ENCODE data around the gene SH3PXD2B. TPM values are rescaled to one million over a fixed set of nuclear protein-coding genes. Genes with fewer than 3 reads are reported as not detected.

The SH3PXD2B gene
- total RNA-seq, 1 experiment from 2014 or later, result 27.5 TPM

DNA sequence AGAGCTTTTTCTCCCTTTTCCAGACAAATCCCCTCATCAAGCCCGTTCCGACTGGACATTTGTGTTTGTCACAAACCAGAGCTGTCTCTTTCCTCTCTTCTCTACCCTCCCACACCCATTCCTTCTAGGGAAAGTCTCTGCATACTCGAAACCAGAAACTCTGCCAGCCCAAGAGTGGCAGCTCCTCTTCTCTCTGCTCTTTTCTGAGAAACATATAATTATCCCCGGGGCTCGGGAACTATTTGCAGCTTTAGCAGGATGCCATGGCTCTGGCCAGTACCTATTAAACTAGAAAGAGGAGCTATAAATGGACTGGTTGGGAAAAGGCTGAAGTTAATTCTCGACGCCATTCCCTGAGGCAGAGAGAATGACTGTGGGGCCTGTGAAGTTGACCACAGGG, 82.6 kb downstream of the SH3PXD2B start:
- ChIA-PET POLR2A (no interaction called here), CTCF (no interaction called here)

DNA sequence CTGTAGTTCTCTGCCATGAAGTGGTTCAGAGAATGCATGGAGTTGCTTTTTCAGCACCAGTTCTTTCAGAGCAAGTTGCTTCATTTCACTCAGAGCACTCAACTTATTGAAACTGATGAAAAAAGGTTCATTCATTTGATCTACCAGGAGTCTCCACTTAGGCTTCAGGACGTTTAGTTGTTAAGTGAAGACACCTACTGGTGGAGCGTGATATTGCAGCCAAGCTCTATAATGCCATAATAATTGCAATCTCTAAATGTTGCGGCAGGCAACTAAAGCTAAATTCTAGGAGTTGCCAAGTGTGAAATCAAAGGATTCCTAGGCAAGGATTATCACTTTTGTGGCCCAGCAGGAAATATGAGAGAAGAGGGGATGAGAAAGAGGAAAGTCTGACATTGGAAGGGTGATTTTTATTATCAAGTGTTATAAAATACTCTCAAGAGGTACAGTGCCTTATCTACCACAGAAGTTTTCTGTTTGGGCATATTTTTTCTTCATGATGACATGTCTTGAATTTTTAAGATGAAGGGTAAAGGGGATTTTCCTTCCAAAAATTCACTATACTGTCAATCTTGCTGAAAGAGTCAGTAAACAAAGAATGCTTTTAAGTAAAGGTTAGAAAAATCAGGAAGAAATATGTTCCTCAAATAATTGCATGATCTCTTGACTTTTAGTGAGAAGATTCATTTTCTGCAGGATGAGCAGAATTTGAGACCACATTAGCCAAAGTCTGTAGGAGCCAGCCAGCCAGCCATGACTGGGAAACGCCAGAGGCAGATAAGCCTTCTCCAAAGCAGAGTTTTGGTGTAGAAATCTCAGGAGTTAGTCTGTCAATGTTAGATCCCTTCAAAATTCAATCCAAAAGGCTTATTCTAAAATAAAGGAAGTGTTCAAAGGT, 83.4 kb downstream of the SH3PXD2B start:
- DNase-seq (ENCODE audit: low read depth, low spot score) (peak; percentile 33), ATAC-seq (peak; percentile 42)
- no peaks in the 10 kb centered on the region for H3K9me2 ChIP-seq (ENCODE audit: insufficient read depth)
- no peaks in the 10 kb centered on the region for H4K20me1 ChIP-seq (ENCODE audit: insufficient read depth)
- H3K9me3 ChIP-seq (ENCODE audit: control insufficient read depth in 1 of 2, insufficient read depth in 1 of 2, low read depth in 1 of 2, low read length in 2 of 2), result peaks cover 0 to 20% of the 10 kb centered on the region in 2 experiments; a peak in 1 of 4 replicates
- peaks cover 2 to 10% of the 10 kb centered on the region in 2 experiments; a peak in 2 of 4 replicates for H3K36me3 ChIP-seq (ENCODE audit: control insufficient read depth in 1 of 2, insufficient read depth in 2 of 2, low read length in 2 of 2)
- no peak overlapping the region for H3K9ac ChIP-seq (ENCODE audit: low read length)
- H3K4me1 ChIP-seq (ENCODE audit: control insufficient read depth in 1 of 2, insufficient read depth in 2 of 2, low read length in 2 of 2), result no peaks in the 10 kb centered on the region
- H3K4me2 ChIP-seq (ENCODE audit: low read length), result no peak overlapping the region
- intact Hi-C loops (cut with micrococcal nuclease), result no loop called here
- H3K27ac ChIP-seq (ENCODE audit: low read depth, low read length), result no peak overlapping the region
- no peaks in the 10 kb centered on the region for H3K79me2 ChIP-seq (ENCODE audit: insufficient read depth, low read length)
- no peak overlapping the region for H3K4me3 ChIP-seq (replicated peaks in 1 of 2; ENCODE audit: low read depth in 1 of 2, low read length in 2 of 2)
- H3K27me3 ChIP-seq (ENCODE audit: insufficient read depth, low read length), result no peaks in the 10 kb centered on the region
- no peak overlapping the region for H2AFZ ChIP-seq (ENCODE audit: low read depth, low read length, poor library complexity, severe bottlenecking)
- ChIA-PET RAD21 (ENCODE audit: low non-redundant PET in 1 of 2, low total read pairs in 2 of 2, uncharacterized antibody in 2 of 2, unreplicated experiment in 2 of 2) (no interaction called here), CTCF (interaction anchor here (1.0 kb wide), 1 partner anchor 9 kb away, joined by 3 read pairs; no protein-coding TSS in a partner anchor), POLR2A (no interaction called here)
- no TSS peak for BruUV-seq (replicated peaks)
- TF ChIP-seq ZNF274 (IDR thresholded peaks at IDR 0.05; ENCODE audit: low read depth, low read length) (no peak), RAD21 (IDR thresholded peaks at IDR 0.05; ENCODE audit: low read depth) (peak; percentile 53; the same call in 1 of the 2 replicates), POLR2A (IDR thresholded peaks at IDR 0.05; ENCODE audit: borderline replicate concordance, extremely low read depth, insufficient read depth, insufficient read length) (no peak), CBX3 (IDR thresholded peaks at IDR 0.05; ENCODE audit: low read depth) (peak; percentile 45; the same call in 1 of the 2 replicates), YY1 (IDR thresholded peaks at IDR 0.05; ENCODE audit: extremely low read depth, insufficient replicate concordance, low read depth, low read length) (no peak), JUND (IDR thresholded peaks at IDR 0.05) (no peak)
- TF ChIP-seq, protein P1, sequence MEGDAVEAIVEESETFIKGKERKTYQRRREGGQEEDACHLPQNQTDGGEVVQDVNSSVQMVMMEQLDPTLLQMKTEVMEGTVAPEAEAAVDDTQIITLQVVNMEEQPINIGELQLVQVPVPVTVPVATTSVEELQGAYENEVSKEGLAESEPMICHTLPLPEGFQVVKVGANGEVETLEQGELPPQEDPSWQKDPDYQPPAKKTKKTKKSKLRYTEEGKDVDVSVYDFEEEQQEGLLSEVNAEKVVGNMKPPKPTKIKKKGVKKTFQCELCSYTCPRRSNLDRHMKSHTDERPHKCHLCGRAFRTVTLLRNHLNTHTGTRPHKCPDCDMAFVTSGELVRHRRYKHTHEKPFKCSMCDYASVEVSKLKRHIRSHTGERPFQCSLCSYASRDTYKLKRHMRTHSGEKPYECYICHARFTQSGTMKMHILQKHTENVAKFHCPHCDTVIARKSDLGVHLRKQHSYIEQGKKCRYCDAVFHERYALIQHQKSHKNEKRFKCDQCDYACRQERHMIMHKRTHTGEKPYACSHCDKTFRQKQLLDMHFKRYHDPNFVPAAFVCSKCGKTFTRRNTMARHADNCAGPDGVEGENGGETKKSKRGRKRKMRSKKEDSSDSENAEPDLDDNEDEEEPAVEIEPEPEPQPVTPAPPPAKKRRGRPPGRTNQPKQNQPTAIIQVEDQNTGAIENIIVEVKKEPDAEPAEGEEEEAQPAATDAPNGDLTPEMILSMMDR (IDR thresholded peaks at IDR 0.05 in 2 of 3, conservative IDR thresholded peaks at IDR 0.05 in 1 of 3; ENCODE audit: borderline replicate concordance in 1 of 3, insufficient read depth in 1 of 3, low read depth in 2 of 3, low read length in 2 of 3), result peak; percentile 23 to 82 (median 67); a peak in 4 of 6 replicates

More for the DNA sequence above, 82.6 kb downstream of the SH3PXD2B start:
- RAD21 ChIA-PET (ENCODE audit: low non-redundant PET in 1 of 2, low total read pairs in 2 of 2, uncharacterized antibody in 2 of 2, unreplicated experiment in 2 of 2), result no interaction called here
- no peak overlapping the region for H2AFZ ChIP-seq (ENCODE audit: low read depth, low read length, poor library complexity, severe bottlenecking)
- ATAC-seq, result no peak
- no peak overlapping the region for H3K4me2 ChIP-seq (ENCODE audit: low read length)
- H3K9ac ChIP-seq (ENCODE audit: low read length), result no peak overlapping the region
- no peak for TF ChIP-seq SIN3A (IDR thresholded peaks at IDR 0.05; ENCODE audit: low read depth)
- TF ChIP-seq, protein P2, sequence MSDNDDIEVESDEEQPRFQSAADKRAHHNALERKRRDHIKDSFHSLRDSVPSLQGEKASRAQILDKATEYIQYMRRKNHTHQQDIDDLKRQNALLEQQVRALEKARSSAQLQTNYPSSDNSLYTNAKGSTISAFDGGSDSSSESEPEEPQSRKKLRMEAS (IDR thresholded peaks at IDR 0.05), result no peak
- TF ChIP-seq CEBPB (IDR thresholded peaks at IDR 0.05; ENCODE audit: low read depth), result no peak
- no peak for TF ChIP-seq POLR2AphosphoS5 (IDR thresholded peaks at IDR 0.05; ENCODE audit: low read depth, low read length)
- no peak for TF ChIP-seq EZH2phosphoT487 (IDR thresholded peaks at IDR 0.05; ENCODE audit: borderline replicate concordance)
- TF ChIP-seq ZFX (IDR thresholded peaks at IDR 0.05), result no peak
- TF ChIP-seq EGR1 (IDR thresholded peaks at IDR 0.05; ENCODE audit: low read depth), result no peak
- no peak for TF ChIP-seq POLR2A (IDR thresholded peaks at IDR 0.05; ENCODE audit: borderline replicate concordance, extremely low read depth, insufficient read depth, insufficient read length)
- TF ChIP-seq JUND (IDR thresholded peaks at IDR 0.05), result no peak
- TF ChIP-seq ZNF274 (IDR thresholded peaks at IDR 0.05; ENCODE audit: low read depth, low read length), result no peak
- no peak for TF ChIP-seq SRF (IDR thresholded peaks at IDR 0.05; ENCODE audit: low read depth)
- no peak for TF ChIP-seq CBX3 (IDR thresholded peaks at IDR 0.05; ENCODE audit: low read depth)
- BruUV-seq (replicated peaks), result no TSS peak
- H4K20me1 ChIP-seq (ENCODE audit: insufficient read depth), result no peaks in the 10 kb centered on the region
- peaks cover 0 to 20% of the 10 kb centered on the region in 2 experiments; a peak in 1 of 4 replicates for H3K9me3 ChIP-seq (ENCODE audit: control insufficient read depth in 1 of 2, insufficient read depth in 1 of 2, low read depth in 1 of 2, low read length in 2 of 2)
- no peaks in the 10 kb centered on the region for H3K27me3 ChIP-seq (ENCODE audit: insufficient read depth, low read length)
- H3K27ac ChIP-seq (ENCODE audit: low read depth, low read length), result no peak overlapping the region
- no peak for DNase-seq (ENCODE audit: low read depth, low spot score)
- H3K9me2 ChIP-seq (ENCODE audit: insufficient read depth), result no peaks in the 10 kb centered on the region
- no peaks in the 10 kb centered on the region for H3K4me1 ChIP-seq (ENCODE audit: control insufficient read depth in 1 of 2, insufficient read depth in 2 of 2, low read length in 2 of 2)
- no peaks in the 10 kb centered on the region for H3K79me2 ChIP-seq (ENCODE audit: insufficient read depth, low read length)
- H3K4me3 ChIP-seq (replicated peaks in 1 of 2; ENCODE audit: low read depth in 1 of 2, low read length in 2 of 2), result no peak overlapping the region
- intact Hi-C loops (cut with micrococcal nuclease), result no loop called here
- peaks cover 2 to 10% of the 10 kb centered on the region in 2 experiments; a peak in 2 of 4 replicates for H3K36me3 ChIP-seq (ENCODE audit: control insufficient read depth in 1 of 2, insufficient read depth in 2 of 2, low read length in 2 of 2)

Measured in HCT116 (cell line).